ENCODE measurements around the gene RBM3. TPM values are rescaled to one million over a fixed set of nuclear protein-coding genes. Genes with fewer than 3 reads are reported as not detected.

Gene RBM3
- total RNA-seq, 1 experiment from 2014 or later, result 233 TPM

- peak; percentile 96 for DNase-seq (ENCODE audit: low read depth, low spot score)
- BruUV-seq (replicated peaks), result no TSS peak
Measured at GRCh38 chrX:48539345-48540027, 34.8 kb upstream of the RBM3 start, which contains the start of gene TBC1D25. Gene TBC1D25, plus strand, starts transcription at chrX:48539714. Its CDS starts 84 bp downstream, at chrX:48539798.

More at GRCh38 chrX:48539345-48540027, 34.8 kb upstream of the RBM3 start, which contains the start of gene TBC1D25:
- no peaks in the 10 kb centered on the region for H3K9me2 ChIP-seq (ENCODE audit: insufficient read depth)
- intact Hi-C loops (cut with micrococcal nuclease), result loop anchor here (2.0 kb wide), 2 partner anchors 35 to 63 kb away; partner anchors contain the start of genes FTSJ1 and RBM3
- peak within 1 kb of the TSS; percentile 67 for H3K27ac ChIP-seq (ENCODE audit: low read depth, low read length)
- ChIA-PET CTCF (interaction anchor here (0.5 to 1.6 kb wide), 6 partner anchors 10 to 456 kb away, joined by 3 to 7 read pairs (median 3); no protein-coding TSS in a partner anchor), POLR2A (interaction anchor here (0.7 to 1.5 kb wide), 6 partner anchors 10 to 35 kb away, joined by 3 to 6 read pairs (median 4); partner anchors contain the start of genes EBP and RBM3), RAD21 (ENCODE audit: low non-redundant PET in 1 of 2, low total read pairs in 2 of 2, uncharacterized antibody in 2 of 2, unreplicated experiment in 2 of 2) (interaction anchor here in 1 of 2 experiments (0.6 kb wide), 1 partner anchor 35 kb away, joined by 3 read pairs; no protein-coding TSS in a partner anchor)
- H3K36me3 ChIP-seq (ENCODE audit: control insufficient read depth in 1 of 2, insufficient read depth in 2 of 2, low read length in 2 of 2), result no peaks in the 10 kb centered on the region
- no peak within 1 kb of the TSS for H2AFZ ChIP-seq (ENCODE audit: low read depth, low read length, poor library complexity, severe bottlenecking)
- H4K20me1 ChIP-seq (ENCODE audit: insufficient read depth), result no peaks in the 10 kb centered on the region
- peak within 1 kb of the TSS; percentile 56 to 63 for H3K4me3 ChIP-seq (replicated peaks in 1 of 2; ENCODE audit: low read depth in 1 of 2, low read length in 2 of 2)
- H3K9ac ChIP-seq (ENCODE audit: low read length), result peak within 1 kb of the TSS; percentile 59
- no peaks in the 10 kb centered on the region for H3K79me2 ChIP-seq (ENCODE audit: insufficient read depth, low read length)
- H3K27me3 ChIP-seq (ENCODE audit: insufficient read depth, low read length), result no peaks in the 10 kb centered on the region
- peaks cover 0 to 15% of the 10 kb centered on the region in 2 experiments; a peak in 3 of 4 replicates for H3K4me1 ChIP-seq (ENCODE audit: control insufficient read depth in 1 of 2, insufficient read depth in 2 of 2, low read length in 2 of 2)
- peak within 1 kb of the TSS; percentile 81 for H3K4me2 ChIP-seq (ENCODE audit: low read length)
- peak; percentile 86 for ATAC-seq
- H3K9me3 ChIP-seq (ENCODE audit: control insufficient read depth in 1 of 2, insufficient read depth in 1 of 2, low read depth in 1 of 2, low read length in 2 of 2), result no peaks in the 10 kb centered on the region
- TF ChIP-seq POLR2AphosphoS5 (IDR thresholded peaks at IDR 0.05; ENCODE audit: low read depth, low read length) (peak; percentile 43; the same call in 1 of the 2 replicates), RAD21 (IDR thresholded peaks at IDR 0.05; ENCODE audit: low read depth) (no peak), ZFX (IDR thresholded peaks at IDR 0.05) (no peak)
- TF ChIP-seq, protein P1, sequence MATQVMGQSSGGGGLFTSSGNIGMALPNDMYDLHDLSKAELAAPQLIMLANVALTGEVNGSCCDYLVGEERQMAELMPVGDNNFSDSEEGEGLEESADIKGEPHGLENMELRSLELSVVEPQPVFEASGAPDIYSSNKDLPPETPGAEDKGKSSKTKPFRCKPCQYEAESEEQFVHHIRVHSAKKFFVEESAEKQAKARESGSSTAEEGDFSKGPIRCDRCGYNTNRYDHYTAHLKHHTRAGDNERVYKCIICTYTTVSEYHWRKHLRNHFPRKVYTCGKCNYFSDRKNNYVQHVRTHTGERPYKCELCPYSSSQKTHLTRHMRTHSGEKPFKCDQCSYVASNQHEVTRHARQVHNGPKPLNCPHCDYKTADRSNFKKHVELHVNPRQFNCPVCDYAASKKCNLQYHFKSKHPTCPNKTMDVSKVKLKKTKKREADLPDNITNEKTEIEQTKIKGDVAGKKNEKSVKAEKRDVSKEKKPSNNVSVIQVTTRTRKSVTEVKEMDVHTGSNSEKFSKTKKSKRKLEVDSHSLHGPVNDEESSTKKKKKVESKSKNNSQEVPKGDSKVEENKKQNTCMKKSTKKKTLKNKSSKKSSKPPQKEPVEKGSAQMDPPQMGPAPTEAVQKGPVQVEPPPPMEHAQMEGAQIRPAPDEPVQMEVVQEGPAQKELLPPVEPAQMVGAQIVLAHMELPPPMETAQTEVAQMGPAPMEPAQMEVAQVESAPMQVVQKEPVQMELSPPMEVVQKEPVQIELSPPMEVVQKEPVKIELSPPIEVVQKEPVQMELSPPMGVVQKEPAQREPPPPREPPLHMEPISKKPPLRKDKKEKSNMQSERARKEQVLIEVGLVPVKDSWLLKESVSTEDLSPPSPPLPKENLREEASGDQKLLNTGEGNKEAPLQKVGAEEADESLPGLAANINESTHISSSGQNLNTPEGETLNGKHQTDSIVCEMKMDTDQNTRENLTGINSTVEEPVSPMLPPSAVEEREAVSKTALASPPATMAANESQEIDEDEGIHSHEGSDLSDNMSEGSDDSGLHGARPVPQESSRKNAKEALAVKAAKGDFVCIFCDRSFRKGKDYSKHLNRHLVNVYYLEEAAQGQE (IDR thresholded peaks at IDR 0.05; ENCODE audit: low read depth), result no peak
- TF ChIP-seq, protein P2, sequence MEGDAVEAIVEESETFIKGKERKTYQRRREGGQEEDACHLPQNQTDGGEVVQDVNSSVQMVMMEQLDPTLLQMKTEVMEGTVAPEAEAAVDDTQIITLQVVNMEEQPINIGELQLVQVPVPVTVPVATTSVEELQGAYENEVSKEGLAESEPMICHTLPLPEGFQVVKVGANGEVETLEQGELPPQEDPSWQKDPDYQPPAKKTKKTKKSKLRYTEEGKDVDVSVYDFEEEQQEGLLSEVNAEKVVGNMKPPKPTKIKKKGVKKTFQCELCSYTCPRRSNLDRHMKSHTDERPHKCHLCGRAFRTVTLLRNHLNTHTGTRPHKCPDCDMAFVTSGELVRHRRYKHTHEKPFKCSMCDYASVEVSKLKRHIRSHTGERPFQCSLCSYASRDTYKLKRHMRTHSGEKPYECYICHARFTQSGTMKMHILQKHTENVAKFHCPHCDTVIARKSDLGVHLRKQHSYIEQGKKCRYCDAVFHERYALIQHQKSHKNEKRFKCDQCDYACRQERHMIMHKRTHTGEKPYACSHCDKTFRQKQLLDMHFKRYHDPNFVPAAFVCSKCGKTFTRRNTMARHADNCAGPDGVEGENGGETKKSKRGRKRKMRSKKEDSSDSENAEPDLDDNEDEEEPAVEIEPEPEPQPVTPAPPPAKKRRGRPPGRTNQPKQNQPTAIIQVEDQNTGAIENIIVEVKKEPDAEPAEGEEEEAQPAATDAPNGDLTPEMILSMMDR (IDR thresholded peaks at IDR 0.05 in 2 of 3, conservative IDR thresholded peaks at IDR 0.05 in 1 of 3; ENCODE audit: borderline replicate concordance in 1 of 3, insufficient read depth in 1 of 3, low read depth in 2 of 3, low read length in 2 of 3), result peak in 2 of 3 experiments; percentile 40 to 42; a peak in 4 of 6 replicates
- TF ChIP-seq, protein P3, sequence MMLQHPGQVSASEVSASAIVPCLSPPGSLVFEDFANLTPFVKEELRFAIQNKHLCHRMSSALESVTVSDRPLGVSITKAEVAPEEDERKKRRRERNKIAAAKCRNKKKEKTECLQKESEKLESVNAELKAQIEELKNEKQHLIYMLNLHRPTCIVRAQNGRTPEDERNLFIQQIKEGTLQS (IDR thresholded peaks at IDR 0.05), result no peak
